ENCODE data around the gene IGLON5. TPM values are rescaled to one million over a fixed set of nuclear protein-coding genes. Genes with fewer than 3 reads are reported as not detected.

IGLON5 gene
- polyA plus RNA-seq, 3 donors, result 1.9 to 4.7 (median 3.5) TPM

DNA sequence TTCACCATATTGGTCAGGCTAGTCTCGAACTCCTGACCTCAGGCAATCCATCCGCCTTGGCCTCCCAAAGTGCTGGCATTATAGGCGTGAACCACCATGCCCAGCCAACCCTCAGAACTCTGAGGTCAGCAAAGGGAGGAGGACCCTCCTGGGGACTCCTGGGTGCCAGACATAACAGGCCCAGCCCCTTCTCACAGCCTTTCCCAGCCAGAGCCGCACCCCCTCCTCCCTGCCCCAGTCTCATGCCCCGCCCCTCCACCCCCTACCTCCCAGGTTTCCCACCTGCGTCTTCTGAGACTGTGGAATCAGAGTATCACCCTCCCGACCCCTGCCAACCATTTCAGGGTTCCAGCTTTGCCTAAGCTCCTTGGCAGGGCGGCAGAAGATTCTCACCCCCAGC lies 5.2 kb downstream of the IGLON5 start:
- no peak for DNase-seq

DNA sequence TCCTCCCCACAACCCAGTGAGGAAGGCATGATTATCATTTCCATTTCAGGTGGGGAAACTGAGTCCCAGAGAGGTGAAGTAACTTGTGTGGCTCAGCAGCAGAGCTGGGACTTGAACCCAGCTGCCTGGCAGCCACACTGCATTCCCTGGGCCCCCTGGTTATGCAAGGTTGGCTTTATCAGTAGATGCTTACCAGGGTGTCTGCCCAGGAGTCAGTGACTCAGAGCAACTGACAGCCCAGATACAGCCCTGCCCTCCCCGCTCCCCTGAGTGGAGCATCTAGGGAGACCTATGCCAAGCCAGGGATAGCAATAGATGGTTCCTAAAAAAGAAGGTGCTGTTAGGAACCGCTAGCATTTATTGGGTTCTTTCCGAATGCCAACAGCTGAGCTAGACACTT lies 5.9 kb downstream of the IGLON5 start:
- no peak for DNase-seq

DNA sequence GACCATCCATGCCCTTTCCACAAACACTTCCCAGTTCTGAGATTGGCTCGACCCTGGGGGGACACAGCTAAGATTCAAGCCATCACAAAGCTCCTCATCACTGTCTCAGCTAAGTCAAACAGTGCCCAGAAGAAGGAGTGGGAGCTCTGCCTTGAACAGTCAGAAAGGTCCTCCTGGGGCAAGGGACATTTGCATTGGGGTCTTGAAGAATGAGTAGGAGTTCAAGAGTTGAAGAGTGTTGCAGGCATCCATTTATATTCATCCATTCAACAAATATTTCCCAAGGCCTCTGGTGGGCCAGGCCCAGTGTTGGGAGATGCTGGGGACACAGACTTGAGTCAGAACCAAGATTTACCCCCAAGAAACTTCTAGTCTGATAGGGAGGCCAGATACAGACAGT lies 6.5 kb downstream of the IGLON5 start:
- no peak for DNase-seq

DNA sequence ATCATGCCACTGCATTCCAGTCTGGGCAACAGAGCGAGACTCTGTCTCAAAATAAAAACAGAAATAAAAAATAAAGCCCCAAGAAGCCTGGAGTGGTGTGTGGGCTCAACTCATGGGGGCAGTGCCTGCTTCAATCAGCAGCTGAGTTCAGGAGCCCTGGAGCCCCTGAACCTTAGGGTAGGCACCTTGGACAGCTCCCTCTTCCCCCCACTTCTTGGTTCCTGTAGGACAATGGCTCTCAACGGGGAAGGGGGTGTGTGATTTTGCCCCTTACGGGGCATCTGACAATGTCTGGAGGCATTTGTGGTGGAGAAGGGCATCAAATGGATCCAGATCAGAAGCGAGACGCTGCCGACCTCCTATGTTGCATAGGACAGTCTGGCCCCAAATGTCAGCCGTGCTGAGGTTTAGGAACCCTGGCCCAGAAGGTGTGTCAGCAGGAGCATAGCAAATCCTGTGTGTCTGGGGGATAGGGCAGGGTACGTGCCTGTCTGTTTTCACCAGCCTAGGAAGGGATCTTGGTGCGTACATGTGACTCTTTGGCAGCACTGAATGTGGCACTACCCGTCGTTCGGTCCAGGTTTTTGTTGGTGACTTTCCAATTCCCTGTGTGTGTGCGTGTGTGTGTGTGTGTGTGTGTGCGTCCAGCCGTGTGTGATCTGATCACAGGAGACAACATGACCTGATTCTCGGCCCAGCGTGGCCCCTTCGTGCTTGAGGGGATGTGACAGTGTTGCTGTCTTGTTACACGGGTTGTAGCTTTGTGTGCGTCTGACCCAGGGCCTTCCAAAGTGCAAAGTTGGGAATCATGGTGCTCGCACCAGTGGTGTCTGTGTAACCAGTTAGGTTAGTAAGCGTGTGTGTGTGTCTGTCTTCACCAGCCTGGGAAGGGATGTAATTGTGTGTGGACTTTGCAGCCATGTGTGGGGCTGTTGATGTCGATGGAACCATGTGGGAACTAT lies 7.5 kb downstream of the IGLON5 start:
- no peak for DNase-seq

DNA sequence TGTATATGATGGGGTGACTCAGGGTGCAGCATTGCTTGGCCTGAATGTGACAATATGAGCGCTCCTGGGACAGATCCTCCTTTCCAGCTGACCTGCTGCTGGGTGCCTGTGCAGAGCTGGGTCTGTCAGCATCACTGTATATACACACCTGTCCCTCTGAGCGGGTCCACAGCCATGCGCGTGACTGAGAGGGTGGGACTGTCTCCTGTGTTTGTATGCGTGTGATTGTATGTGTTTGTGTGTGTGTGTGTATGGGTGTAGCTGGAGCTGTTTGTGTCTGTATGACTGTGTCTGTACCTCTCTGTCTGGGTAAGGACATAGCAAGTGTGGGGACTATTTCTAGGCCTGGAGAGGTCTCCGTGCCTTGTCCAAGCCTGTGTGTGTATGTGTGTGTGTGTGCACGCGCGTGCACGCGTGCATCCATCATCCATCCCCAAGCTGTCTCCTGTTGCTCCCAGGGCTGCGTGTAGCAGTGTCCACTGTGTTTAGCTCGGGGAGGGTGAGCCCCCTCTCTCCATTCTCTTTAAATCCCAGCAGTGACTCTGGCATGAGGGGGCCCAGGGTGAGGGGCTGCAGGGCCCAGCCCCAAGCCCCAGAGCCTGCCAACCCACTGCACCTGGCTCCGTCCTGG lies 8.3 kb downstream of the IGLON5 start:
- no peak for DNase-seq

DNA sequence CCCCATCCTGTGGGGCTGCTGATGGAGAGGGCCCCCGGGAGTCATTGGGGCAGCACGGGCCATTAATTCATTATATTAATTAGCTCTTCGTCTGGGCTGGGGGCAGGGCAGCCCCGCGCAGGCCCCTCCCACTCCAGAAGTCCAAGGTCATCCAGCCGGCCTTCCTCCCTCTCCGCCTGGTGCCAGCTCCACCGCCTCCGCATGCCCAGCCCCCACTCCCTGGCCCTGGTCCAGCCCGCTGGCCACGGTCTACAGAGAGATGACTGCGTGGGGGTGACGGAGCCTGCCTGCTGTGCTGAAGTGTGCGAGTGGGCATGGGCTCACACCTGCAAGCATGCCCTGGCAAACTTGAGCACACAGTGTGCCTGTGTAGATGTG lies 8.8 kb downstream of the IGLON5 start:
- peak; percentile 62 for DNase-seq

DNA sequence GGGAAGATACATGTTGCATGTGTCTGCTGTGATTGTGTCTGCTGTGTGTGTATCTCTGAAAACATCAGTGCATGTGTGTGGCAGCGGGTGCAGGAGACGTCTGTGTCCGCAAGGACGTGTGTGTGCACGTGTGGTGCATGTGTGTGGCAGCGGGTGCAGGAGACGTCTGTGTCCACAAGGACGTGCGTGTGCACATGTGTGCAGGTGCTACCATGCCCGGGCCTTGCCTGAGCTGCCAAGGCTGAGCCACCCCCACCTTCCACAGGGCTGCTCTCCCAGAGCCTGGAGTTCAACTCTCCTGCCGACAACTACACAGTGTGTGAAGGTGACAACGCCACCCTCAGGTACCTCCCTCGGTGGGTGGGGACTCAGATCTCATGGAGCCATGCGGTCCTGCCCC lies 10.4 kb downstream of the IGLON5 start:
- no peak for DNase-seq

DNA sequence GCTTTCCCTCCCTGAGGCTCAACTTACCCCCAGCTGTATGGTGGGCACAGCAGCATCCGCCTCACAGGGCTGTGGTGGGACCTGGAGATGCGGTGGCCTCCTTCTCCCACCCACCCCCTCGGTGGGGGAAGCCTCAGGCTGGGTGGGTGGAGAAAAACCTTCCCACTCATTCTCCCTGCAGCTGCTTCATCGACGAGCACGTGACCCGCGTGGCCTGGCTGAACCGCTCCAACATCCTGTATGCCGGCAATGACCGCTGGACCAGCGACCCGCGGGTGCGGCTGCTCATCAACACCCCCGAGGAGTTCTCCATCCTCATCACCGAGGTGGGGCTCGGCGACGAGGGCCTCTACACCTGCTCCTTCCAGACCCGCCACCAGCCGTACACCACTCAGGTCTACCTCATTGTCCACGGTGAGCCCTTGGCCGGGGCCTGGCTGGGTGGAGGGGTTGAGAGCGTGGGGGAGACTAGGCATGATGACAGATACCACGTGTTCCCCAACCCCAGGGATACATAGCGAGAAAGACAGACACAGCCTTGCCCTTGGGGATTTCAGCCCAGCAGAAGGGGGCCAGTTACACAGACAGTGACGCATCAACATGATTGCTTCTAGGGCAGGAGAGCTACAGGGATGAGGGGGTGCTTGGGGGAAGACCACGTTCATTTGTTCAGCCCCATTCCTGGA lies 12.2 kb downstream of the IGLON5 start:
- DNase-seq, result no peak

DNA sequence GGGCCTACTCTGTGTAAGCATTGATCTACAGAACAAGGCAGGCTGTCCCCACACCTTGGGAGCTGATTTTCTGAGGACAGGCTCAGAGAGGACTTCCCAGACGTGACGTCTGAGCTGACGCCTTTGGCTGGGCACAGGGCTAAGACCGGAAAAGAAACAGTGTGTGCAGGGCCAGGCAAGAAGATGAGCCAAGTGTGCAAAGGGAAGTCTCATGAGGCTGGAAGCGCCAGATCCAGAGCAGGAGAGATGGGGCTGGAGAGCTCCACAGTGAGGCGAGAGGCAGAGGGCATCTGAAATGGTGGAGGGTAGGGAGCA lies 12.7 kb downstream of the IGLON5 start:
- DNase-seq, result no peak

DNA sequence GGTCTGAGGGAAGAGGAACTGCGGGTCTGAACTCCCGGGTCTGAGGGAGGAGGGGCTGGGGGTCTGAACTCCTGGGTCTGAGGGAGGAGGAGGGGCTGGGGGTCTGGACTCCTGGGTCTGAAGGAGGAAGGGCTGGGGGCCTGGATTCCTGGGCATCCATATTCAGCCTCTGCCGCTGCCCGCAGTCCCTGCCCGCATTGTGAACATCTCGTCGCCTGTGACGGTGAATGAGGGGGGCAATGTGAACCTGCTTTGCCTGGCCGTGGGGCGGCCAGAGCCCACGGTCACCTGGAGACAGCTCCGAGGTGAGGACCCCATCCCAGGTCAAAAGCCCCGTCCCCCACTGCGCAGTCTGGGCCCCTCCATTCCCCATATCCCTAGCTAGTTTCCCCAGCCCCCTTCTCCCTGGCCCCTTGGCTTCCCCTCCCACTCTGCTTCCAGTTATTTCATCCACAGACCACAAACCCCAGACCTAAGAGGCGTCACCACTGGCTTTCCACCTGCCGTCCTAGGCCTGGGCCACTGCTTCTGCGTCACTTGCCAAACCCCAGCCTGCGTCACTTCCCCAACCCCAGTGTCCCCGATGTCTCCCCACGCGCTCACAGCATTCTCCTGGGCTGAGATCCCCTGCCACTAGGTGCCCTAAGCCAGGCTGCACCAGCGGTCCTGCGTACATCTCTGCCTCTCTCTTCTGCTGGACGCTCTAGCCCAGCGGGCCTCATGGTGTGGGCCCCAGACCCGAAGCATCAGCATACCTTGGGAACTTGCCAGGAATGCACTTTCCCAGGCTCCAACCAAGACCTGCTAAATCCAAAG lies 13.9 kb downstream of the IGLON5 start:
- DNase-seq, result no peak

DNA sequence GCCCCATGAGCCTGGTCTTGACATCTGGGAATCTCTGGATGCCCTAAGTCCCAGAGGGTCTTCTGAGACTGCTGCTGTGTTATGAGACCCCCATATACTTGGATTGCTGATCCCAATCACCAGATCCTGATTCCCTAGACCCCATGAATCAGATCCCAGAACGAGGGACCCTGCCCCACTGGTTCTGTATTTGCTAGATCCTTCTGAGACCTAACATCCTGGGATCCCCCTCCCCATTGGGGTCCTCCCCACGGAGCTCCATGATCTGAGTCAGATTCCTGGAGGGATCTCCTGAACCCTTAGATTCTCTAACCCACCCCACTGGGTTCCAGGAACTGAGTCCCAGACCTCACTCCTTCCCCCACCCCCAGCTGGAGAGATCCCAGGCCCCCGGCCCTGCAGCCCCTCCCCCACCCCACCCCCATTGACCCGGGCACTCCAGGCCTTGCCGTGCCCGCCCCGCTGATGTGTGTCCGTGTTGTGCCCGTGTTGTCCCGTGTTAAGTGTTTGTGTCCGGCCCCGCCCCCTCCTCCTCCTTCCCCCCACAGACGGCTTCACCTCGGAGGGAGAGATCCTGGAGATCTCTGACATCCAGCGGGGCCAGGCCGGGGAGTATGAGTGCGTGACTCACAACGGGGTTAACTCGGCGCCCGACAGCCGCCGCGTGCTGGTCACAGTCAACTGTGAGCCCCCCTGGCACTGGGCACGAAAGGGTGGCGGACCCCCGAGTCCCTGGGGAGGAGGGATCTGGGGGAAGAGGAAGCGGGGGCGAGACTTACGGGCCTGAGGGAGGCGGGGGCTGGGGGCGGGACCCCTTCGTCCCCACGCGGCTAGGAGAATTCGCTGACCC lies 15.0 kb downstream of the IGLON5 start:
- DNase-seq, result no peak

DNA sequence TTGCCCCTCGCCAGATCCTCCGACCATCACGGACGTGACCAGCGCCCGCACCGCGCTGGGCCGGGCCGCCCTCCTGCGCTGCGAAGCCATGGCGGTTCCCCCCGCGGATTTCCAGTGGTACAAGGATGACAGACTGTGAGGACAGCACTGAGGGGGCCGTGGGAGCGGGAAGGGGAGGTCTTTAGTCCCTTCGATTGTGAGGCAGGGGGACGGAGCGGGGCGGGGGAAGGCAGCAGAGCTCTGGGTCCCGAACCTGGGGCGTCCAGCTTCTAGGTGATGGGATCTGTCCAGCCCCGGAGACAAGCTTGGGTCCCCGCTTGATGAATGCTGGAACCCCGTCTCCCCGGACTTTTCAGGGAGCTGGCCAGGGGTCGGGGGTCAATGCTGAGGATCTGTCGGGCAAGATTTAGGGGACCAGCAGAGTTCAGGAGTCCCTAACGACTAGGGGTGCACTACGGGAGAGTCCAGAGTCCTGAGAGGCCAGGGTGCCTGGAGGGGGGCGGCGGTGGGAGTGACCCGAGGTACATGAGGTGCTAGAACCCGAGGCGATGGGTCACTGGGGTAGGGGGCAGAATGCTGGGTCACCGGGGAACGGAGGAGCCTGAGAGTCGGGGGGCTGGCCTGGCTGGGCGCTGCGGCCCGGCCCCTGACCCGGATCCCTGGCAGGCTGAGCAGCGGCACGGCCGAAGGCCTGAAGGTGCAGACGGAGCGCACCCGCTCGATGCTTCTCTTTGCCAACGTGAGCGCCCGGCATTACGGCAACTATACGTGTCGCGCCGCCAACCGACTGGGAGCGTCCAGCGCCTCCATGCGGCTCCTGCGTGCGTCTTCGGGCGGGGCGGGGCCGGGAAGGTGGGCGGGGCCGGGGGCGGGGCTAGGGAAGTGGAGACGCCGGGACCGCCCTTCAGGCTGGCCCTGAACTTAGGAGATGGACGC lies 15.9 kb downstream of the IGLON5 start:
- DNase-seq, result peak; percentile 55

DNA sequence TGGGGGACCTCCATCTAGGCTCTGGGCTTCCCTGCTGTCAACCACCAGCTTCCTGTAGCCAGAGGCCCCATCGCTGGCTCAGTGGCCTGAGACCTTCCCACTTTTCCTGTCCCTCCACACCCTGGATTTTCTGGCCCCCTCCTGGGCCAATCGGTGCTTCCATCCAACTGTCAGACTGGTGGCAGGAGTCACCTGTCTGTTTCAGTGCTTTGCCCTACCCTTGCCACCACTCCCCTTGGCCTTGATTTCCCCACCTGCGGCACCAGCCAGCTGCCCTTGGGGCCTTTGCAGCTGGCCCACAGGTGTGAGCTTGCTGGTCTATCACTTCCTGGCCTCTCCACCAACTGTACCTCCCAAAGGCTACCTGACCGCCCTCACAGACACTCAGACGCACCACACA lies 18.0 kb downstream of the IGLON5 start:
- no peak for DNase-seq

DNA sequence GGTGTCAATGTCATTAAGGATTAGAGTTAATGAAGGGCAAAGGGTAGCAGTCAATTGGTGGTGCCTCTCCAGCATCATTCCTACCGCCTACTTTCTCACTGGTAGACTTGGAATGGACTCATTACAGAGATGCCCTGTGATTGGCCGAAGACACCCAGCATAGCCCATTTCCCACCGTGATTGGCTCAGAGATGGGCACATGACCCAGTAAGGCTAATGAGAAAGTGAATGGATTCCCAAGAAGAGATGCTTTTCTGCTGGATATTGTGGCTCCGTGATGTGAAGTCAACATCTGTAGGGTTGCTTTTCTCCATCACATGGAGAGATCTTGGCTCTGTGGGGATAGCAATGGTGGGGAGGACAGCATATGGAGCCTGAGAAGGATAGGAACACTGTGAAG lies 18.9 kb downstream of the IGLON5 start:
- no peak for DNase-seq

DNA sequence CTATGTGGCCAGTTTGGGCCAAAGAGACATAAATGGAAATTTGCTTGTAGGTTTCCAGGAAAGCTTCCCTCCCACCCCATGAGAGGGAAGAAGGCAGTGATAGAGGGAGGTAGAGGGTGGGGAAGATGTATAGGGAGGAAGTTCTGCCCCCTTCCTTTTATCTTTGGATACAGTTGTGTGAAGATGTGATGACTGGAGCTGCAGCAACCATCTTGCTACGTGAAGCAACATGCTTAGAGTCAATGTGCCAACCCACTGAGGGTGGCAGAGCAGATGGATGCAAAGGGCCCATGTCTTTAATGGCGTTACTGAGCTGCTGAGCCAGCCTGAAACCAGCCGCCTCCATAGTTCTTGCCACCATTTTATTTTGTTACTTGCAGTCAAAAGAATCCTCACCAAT lies 19.7 kb downstream of the IGLON5 start:
- DNase-seq, result no peak

DNA sequence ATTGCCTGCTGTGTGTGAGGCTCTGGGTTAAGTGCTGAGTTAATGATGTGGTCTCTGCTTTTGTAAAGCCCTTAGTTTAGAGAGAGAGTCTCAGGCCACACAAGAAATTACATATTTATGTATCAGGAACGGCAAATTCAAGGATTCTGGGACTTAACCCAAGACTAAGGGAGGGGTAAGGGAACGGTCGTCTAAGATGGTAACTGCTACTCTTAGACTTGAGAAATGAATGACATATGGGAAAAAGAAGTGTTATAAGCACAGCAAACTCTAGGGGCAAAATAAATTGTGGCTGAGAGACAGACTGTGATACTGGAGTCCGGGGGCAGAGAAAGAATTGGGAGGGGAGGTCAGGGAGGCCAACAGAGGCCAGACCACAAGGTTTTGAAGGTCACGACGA lies 20.3 kb downstream of the IGLON5 start:
- DNase-seq, result no peak

DNA sequence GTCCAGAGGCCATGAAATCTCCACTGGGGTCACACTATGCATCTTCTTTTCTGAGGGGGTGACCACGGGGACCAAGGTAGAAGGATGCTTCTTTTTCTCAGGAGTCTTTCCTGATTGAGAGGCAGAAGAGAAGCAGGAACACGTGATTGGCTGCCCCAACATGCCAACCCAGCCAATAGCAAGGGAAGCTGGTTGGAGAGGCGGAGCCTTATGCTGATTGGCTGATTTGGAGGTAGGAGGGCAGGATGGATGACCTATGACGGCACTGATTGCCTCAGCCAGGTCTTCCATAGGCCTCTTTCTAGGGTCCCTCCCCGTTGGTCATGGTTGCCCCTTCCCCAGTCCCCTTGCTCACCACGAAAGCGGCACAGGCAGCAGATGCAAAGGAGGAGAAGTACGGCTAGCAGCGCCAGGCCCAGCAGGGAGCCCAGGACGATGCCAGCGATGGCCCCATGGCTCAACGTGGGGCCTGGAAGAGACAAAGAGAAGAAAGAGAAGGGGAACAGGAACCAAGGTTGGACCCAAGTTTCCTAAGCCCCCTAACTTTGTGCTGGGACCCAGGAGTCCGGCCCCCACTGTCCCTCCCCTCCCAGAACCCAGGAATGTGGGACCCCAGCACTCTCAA lies 22.5 kb downstream of the IGLON5 start:
- no peak for DNase-seq

DNA sequence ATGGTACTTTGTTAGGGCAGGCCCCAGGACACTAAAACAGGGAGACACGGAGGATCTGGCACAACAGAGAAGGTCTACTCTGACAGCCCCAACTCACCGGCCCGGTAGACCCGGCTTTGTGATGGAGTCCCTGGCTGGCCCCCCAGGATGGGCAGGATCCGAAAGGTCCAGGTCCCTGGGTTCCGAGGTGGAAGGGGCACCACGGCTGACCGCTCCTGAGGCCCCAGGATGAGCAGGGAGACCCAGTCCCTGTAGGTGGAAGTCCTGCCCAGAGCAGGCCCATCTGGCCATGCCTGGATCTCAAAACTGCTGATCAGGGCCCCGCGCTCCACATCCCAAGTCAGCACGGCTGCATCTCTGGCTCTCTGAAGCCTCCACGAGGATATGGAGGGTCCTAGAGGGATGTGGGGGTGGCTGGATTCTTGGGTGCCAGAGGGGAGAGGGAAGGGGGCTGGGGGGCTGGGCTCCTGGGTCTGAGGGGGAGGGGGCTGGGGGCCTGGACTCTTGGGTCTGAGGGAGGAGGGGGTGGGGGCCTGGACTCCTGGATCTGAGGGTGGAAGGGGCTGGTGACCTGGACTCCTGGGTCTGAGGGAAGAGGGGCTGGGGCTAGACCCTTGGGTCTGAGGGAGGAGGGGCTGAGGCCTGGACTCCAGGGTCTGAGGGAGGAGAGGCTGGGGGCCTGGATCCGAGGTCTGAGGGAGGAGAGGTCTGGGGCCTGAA lies 25.9 kb downstream of the IGLON5 start:
- DNase-seq, result no peak

Measured in renal pelvis (tissue), 4 donors.